Ovary (tissue), 9 donors: ENCODE results near the gene POU6F2. TPM values are rescaled to one million over a fixed set of nuclear protein-coding genes. Genes with fewer than 3 reads are reported as not detected.

Source experiments
- DNase-seq, 5 donors: peaks; one replicate each; pipeline ENCODE4 v3.0.0-alpha.2; 2019 to 2020
- H3K27ac ChIP-seq, 2 donors: fragments of 200-600 bp; one replicate each; pipeline versions ENCODE4 v1.5.1 to v1.8.0; 2019 to 2022
- H3K27me3 ChIP-seq: fragments of 200-600 bp; one replicate; pipeline ENCODE4 v1.8.0; 2022
- H3K36me3 ChIP-seq: fragments of 200-600 bp; sonication (generic); one replicate; pipeline ENCODE4 v1.5.1; 2019
- H3K4me1 ChIP-seq: one replicate; pipeline ENCODE4 v1.8.1; 2013; ENCODE audit warnings: mild to moderate bottlenecking, moderate library complexity; ENCODE audit not compliant: insufficient read depth
- H3K4me3 ChIP-seq: fragments of 200-600 bp; sonication (generic); one replicate; pipeline ENCODE4 v1.5.1; 2017
- H3K9me3 ChIP-seq, 2 donors: fragments of 200-600 bp in 1 of 2; sonication (generic) in 1 of 2; one replicate each; pipeline versions ENCODE4 v1.5.1 to v1.8.1; 2013 to 2019; ENCODE audit warnings: mild to moderate bottlenecking in 1 of 2, moderate library complexity in 1 of 2
- CTCF ChIP-seq, 3 donors: fragments of 450-650 bp in 2 of 3; fragments of 200-600 bp in 1 of 3; IDR thresholded peaks; one replicate each; pipeline versions ENCODE4 v1.5.1 to v1.8.0; 2016 to 2022; ENCODE audit warnings: antibody characterized with exemption in 3 of 3, mild to moderate bottlenecking in 1 of 3
- EP300 ChIP-seq: sonication (generic); formaldehyde crosslinking; IDR thresholded peaks from one replicate; pipeline ENCODE4 v1.6.1; 2017; ENCODE audit warnings: antibody characterized with exemption
- POLR2A ChIP-seq: fragments of 450-650 bp; IDR thresholded peaks from one replicate; pipeline ENCODE4 v1.6.1; 2017; ENCODE audit warnings: antibody characterized with exemption, mild to moderate bottlenecking, moderate library complexity
- WGBS, 3 donors: extraction: QIAGEN DNeasy Blood & Tissue Kit in 1 of 3; methylation state at CpG; one replicate each; pipeline versions ENCODE4 v1.1.5 to v1.1.7; 2013 to 2017; 5-methylcytosine and 5-hydroxymethylcytosine counted together
- intact Hi-C, 4 donors: fragments of 100-400 bp; cut with DNase I; formaldehyde crosslinking; loops; one replicate each; pipeline versions ENCODE4 v1.11.0 to v1.15.1; 2022 to 2023
- polyA plus RNA-seq, 2 donors: library from polyadenylated mRNA; stranded (reverse); fragments of 200-250 nt in 1 of 2; fragments of 350-450 nt in 1 of 2; fragmentation: Illumina TruSeq in 1 of 2; extraction: RNeasy Lipid Tissue Mini Kit (QIAGEN cat#74804) in 1 of 2; gene quantifications; one replicate each; pipeline ENCODE4 v1.2.3, GENCODE V29; 2013 to 2014
- total RNA-seq, 7 donors: library from RNA; depleted of rRNA in 2 of 7; stranded (reverse); fragments of >200 nt in 2 of 7; fragmentation: NEBNext Ultra II Directional in 3 of 7; extraction: Animal tissue kit (Norgen Biotek cat#: 25700) in 3 of 7; gene quantifications; one replicate each; pipeline versions ENCODE4 v1.1.0 to v1.2.4, GENCODE V29; 2016 to 2023
- donor health status: DM: no; HTN: no; CAD: no; lungs with moderate emphysema.
- donor health status: DM: no; HTN: no; CAD: no.
- donor health status: Bipolar disorder and iron deficiency.
- donor health status: DM: yes; HTN: yes; CAD: no.
- donor health status: DM: no; HTN: no; CAD: no.
- donor health status: DM: yes; HTN: yes; CAD: no.

The POU6F2 gene
- total and polyA plus RNA-seq, 9 donors: 0.17 to 2.0 (median 0.61) TPM

GRCh38 chr7:39091145-39091544, 113.4 kb downstream of the POU6F2 start:
- Histone ChIP-seq H3K4me1 (no peaks in the 10 kb centered on the region), H3K27ac (no peak overlapping the region), H3K9me3 (no peaks in the 10 kb centered on the region), H3K27me3 (no peaks in the 10 kb centered on the region), H3K4me3 (no peak overlapping the region), H3K36me3 (no peaks in the 10 kb centered on the region)
- WGBS, 3 donors: 31 to 50% (median 34%) methylated on average over 2 of the region's 2 CpGs
- DNase-seq: no peak
- no peak for TF ChIP-seq POLR2A
- no peak for TF ChIP-seq EP300
- no peak for TF ChIP-seq CTCF (IDR thresholded peaks at IDR 0.05)
- intact Hi-C loops: no loop called here

DNA sequence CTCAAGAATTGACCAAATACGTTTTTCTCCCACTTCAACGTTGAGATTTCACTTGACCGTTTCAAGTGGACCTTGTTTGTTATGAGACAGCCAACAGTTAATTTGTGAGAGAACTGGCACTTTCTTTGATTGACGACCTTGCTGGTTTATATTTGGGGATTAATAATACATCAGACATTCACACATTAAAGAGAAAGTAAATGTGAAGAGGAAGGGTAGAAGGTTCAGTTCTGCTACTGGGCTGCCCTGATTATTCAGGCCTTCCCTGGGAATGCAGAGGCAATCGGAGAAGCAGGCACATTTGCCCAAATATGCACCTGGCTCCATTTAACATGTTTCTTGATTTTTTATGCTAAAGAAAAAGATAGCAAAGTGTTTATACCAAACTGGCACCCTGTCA, 114.1 kb downstream of the POU6F2 start:
- no peak overlapping the region for H3K4me3 ChIP-seq
- TF ChIP-seq CTCF (IDR thresholded peaks at IDR 0.05) (no peak), POLR2A (no peak)
- no peaks in the 10 kb centered on the region for H3K9me3 ChIP-seq
- no peaks in the 10 kb centered on the region for H3K27me3 ChIP-seq
- intact Hi-C loops: no loop called here
- H3K27ac ChIP-seq: no peak overlapping the region
- no peak for DNase-seq
- H3K4me1 ChIP-seq: no peaks in the 10 kb centered on the region
- no peaks in the 10 kb centered on the region for H3K36me3 ChIP-seq
- 76 to 86% (median 86%) methylated on average over 5 of the region's 5 CpGs for WGBS, 3 donors

DNA sequence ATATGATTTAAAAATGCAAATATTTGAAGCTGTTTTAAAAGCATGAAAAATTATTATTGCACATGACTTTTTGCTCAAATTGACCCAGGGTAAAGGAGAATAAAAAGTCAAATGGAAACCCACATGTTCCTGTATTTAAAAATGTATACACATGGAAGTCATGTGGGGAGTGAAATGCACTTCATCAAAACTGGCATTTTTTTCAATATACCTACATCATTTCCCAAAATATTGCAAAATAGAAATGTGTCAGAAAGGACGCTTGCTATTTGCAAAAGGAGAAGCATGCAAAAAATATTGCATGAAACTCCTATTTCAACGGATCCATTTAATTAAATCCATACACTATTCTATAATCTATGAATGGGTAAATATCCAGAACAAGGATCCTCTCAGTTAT, 117.0 kb downstream of the POU6F2 start:
- Histone ChIP-seq H3K27me3 (no peaks in the 10 kb centered on the region), H3K4me3 (no peak overlapping the region), H3K4me1 (no peaks in the 10 kb centered on the region), H3K36me3 (no peaks in the 10 kb centered on the region), H3K9me3 (no peaks in the 10 kb centered on the region), H3K27ac (no peak overlapping the region)
- DNase-seq: no peak
- 82 to 91% (median 89%) methylated on average over 2 of the region's 2 CpGs for WGBS, 3 donors
- no peak for TF ChIP-seq POLR2A
- no peak for TF ChIP-seq EP300
- no peak for TF ChIP-seq CTCF (IDR thresholded peaks at IDR 0.05)
- intact Hi-C loops: no loop called here

GRCh38 chr7:39095875-39096619, 118.3 kb downstream of the POU6F2 start:
- H3K9me3 ChIP-seq: no peaks in the 10 kb centered on the region
- intact Hi-C loops: no loop called here
- H3K4me3 ChIP-seq: no peak overlapping the region
- no peak for TF ChIP-seq CTCF (IDR thresholded peaks at IDR 0.05)
- no peak for TF ChIP-seq POLR2A
- no peak for TF ChIP-seq EP300
- no peak for DNase-seq
- H3K4me1 ChIP-seq: no peaks in the 10 kb centered on the region
- 67 to 75% (median 68%) methylated on average over 7 of the region's 7 CpGs for WGBS, 3 donors
- no peak overlapping the region for H3K27ac ChIP-seq
- H3K27me3 ChIP-seq: no peaks in the 10 kb centered on the region
- no peaks in the 10 kb centered on the region for H3K36me3 ChIP-seq
